SU-DHL-6 (cell line): Measurements from ENCODE around the gene DSTN.

Experiments used
- EZH2phosphoT487 ChIP-seq: fragments of 200-600 bp; sonication (generic), shearing (Covaris generic); conservative IDR thresholded peaks from 2 replicates; pipeline ENCODE4 v1.6.1; 2018; ENCODE audit warnings: mild to moderate bottlenecking, antibody characterized with exemption, low read length, moderate library complexity, mixed read lengths
- TF ChIP-seq, protein P1 (sequence below): fragments of 200-600 bp; sonication (generic); IDR thresholded peaks from one replicate; pipeline ENCODE4 v1.5.1; 2017; ENCODE audit warnings: antibody characterized with exemption, mild to moderate bottlenecking, low read length, moderate library complexity; ENCODE audit not compliant: insufficient read depth, poor library complexity, severe bottlenecking

DNA sequence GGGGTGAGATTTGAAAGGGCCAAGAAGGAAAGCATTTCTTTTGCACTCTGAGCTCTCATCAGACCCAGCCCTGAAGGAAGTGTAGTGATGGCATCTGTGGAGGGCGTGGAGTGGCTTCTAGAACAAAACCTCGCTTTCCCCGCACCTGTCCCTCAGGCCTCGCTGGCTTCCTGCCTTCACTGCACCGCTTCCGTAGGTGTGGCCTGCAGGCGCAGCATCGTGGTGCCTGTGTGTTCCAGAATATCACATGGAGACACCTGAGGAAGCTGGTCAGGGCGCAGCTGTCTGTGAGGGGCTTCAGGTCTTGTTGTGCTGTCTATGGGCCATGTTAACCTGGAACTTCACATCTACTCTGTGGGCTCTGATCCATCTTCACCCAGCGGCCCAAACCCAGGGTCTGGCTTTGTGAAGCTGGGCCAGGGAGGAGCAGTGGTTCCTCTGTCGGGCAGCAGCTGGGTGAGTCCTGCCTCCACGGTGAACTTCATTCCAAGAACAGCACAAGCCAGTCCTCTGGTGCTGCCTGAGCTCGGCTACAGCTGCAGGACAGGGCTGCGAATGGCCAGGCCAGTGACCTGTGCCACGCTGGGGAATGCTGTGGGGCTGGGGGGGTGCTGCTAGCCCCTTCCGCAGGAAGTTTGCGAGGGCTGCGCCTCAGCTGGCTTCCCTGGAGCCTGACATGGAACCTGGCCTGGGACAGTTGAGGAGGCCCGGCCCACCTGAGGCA lies 40.9 kb downstream of the DSTN start:
- TF ChIP-seq, protein P1, sequence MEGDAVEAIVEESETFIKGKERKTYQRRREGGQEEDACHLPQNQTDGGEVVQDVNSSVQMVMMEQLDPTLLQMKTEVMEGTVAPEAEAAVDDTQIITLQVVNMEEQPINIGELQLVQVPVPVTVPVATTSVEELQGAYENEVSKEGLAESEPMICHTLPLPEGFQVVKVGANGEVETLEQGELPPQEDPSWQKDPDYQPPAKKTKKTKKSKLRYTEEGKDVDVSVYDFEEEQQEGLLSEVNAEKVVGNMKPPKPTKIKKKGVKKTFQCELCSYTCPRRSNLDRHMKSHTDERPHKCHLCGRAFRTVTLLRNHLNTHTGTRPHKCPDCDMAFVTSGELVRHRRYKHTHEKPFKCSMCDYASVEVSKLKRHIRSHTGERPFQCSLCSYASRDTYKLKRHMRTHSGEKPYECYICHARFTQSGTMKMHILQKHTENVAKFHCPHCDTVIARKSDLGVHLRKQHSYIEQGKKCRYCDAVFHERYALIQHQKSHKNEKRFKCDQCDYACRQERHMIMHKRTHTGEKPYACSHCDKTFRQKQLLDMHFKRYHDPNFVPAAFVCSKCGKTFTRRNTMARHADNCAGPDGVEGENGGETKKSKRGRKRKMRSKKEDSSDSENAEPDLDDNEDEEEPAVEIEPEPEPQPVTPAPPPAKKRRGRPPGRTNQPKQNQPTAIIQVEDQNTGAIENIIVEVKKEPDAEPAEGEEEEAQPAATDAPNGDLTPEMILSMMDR = no peak
- TF ChIP-seq EZH2phosphoT487 = no peak
